Umbilical cord (tissue), 2 donors: ENCODE data around the gene FLACC1. TPM values are rescaled to one million over a fixed set of nuclear protein-coding genes. Genes with fewer than 3 reads are reported as not detected.
"Not testable (repeated sequence)": the region's sequence is repeated elsewhere in the genome, so short reads cannot be mapped to it uniquely, and the experiment has no call there.

ENCODE experiments used
- DNase-seq: peaks from one replicate; pipeline ENCODE4 v3.0.0-alpha.2; 2015; ENCODE audit warnings: low spot score
- total RNA-seq: library from RNA; depleted of rRNA; stranded (reverse); fragments of >200 nt; gene quantifications from one replicate; pipeline ENCODE4 v1.2.3, GENCODE V29; 2014; ENCODE audit warnings: low replicate concordance; ENCODE audit not compliant: insufficient read depth

FLACC1 gene
- total RNA-seq, 1 donor from 2014 or later = 10.8 TPM

DNA sequence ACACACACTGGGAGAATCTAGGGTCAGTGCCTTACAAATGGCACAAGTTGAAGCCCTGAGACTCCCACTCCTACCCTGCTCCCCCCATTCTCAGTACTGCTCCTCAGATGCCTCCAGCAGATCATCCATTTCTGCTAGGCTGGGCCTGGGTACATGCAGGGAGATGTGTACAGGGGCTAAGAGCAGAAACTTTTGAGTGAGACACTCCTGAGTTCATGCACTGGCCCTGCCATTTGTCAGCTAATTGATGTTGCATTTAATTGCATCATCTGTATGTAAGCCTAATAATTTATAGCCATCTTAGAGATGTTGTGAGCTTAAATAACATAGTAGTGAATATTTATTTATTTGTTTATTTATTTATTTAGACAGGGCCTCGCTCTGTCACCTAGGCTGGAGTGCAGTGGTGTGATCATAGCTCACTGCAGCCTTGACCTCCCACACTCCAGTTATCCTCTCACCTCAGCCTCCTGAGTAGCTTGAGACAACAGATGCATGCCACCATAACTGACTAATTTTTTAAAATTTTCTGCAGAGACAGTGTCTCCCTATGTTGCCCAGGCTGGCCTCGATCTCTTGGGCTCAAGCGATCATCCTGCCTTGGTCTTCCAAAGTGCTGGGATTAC lies 101.6 kb downstream of the FLACC1 start:
- no peak for DNase-seq

DNA sequence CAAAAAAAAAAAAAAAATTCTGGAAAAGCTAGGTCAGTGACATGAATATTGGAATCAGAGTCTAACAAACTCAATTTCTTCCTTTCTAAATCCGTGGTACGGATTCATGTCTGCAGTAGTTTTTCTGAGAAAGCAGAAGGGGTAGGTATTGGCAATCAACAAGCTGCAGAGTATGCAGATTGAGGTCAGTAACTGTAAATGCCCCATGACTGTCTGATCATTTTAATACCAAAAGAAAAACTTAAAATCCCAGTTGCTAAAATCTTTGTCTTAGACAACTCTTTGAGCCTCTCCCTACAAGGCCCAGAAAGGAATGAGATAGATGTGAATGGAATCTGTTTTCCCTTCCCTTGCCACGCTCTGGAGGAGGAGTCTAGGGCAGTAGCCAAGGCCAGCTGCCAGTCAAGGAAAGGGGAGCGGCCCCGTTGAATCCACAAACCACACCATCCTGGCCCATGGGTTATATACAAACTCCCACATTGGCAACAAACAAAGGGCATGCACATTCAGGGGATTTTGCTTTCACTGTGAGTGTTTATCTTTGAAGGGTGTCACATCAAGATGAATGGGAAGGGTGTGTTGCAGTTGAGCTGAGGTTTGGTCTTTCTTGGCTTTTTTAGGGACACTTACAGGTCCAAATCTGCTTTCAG lies 102.9 kb downstream of the FLACC1 start:
- peak; percentile 47 for DNase-seq

DNA sequence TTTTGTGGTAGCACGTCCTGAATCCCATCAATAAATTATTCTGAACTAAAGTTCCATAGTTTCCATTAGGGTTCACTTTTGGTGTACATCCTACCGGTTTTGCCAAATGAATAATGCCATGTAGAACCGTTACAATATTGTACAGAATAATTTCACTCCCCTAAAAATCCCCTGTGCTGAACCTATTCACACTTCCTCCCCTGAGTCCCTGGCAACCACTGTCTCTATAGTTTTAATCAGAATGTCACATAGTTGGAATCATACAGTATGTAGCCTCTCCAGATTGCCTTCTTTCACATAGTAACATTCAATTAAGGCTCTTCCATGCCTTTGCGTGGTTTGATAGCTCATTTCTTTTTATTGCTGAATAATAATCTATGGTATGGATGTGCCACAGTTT lies 106.4 kb downstream of the FLACC1 start:
- DNase-seq = no peak

DNA sequence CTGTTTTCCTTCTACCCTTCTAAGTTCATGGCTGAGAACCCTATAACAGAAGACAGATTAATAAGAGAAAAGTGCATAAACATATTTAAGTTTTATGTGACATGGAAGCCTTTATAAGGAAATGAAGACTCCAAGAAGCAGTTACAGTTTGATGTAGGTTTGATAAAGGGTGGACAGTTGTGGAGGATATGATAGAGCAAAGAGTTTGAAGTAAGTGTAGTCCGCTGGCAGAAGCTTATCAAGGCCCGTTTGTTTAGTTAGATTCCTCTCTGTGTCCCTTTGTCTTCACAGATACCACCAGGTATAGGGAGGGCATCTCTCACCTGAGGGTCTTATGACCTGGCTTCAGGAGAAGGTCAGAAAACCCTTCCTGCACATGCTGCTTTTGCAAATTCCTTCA lies 107.3 kb downstream of the FLACC1 start:
- DNase-seq = no peak

DNA sequence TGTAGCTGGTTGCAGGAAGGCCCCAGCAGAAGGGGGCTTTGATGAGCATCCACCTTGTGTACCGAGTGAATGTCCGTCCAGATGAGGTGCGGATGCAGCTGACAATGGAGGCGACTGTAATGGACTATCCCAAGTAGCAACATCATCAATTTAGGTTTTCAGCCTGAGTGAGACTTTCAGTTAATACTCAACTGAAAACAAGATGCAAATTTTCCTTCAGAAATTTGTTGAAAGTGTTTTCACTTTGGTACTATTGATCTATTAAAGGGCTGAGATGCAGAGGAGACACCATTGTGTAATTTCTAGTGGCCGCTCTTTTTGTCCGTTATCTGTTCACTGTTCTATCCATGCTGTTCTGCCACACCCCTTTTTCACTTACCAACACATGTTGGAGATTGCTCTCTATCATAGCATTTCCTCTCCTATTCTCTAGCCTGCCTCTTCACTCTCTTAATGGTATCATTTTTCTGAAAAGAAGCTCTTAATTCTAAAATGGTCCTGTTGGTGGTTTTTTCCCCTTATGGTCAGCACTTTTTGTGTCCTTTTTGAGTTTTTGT lies 108.8 kb downstream of the FLACC1 start:
- DNase-seq = no peak

DNA sequence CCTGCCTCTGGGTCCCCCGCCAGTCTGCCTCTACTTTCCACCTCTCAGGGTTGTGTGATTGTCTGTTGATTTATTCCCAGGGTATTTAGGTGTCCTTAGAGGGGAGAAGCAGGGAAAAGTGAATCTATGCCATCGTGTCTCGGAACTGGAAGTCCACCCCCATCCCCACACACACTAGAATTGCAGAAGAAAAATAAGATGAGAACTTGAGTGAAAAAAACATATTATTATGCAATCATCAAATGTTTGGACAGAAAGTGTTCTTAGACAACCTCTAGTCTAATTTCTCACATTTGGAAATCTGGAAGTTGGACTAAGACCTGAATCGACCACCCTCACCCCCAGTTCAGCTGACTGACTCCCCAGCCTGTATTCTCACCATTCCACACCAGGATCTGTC lies 110.9 kb downstream of the FLACC1 start:
- no peak for DNase-seq

DNA sequence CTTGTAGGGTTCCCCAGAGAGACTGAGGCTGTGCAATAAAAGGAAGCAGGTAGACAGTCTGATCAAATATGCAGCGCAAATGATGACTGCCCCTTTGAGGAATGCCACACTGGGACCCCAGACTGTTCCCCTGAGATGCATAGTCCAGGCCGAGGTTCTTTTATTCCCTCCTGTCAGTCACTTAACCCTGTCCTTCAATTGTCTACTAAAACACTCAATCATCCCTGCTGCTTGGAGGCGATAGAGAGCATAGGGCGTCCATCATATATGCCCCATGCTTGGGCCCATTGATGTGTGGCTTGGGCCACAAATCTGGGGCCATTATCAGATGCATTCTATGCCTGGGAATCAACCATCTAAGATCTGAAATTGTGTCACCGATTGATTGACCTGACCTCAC lies 112.3 kb downstream of the FLACC1 start:
- DNase-seq = no peak

DNA sequence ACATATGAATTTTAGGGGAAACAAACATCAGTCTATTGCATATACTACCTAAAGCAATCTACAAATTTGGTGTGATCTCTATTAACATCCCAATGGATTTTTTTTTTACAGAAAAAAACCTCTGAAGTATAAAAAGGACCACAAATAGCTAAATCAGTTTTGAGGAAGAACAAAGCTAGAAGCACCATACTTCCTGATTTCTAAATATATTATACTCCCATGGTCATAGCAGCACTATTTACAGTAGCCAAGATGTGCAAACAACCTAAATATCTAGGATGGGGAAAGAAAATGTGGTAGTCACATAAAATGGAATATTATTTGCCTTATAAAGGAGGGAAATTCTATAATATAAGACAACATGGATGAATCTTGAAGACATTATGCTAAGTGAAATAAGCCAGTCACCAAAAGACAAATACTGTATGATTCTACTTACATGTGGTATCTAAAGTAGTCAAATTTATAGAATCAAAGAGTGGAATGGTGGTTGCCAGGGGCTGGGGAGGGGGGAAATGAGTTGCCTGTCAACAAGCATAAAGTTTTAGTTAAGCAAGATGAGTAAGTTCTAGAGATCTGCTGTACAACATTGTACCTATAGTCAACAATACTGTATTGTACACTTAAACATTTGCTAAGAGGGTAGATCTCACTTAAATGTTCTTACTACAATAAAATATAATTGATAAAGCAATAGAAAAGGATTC lies 114.4 kb downstream of the FLACC1 start:
- no peak for DNase-seq

DNA sequence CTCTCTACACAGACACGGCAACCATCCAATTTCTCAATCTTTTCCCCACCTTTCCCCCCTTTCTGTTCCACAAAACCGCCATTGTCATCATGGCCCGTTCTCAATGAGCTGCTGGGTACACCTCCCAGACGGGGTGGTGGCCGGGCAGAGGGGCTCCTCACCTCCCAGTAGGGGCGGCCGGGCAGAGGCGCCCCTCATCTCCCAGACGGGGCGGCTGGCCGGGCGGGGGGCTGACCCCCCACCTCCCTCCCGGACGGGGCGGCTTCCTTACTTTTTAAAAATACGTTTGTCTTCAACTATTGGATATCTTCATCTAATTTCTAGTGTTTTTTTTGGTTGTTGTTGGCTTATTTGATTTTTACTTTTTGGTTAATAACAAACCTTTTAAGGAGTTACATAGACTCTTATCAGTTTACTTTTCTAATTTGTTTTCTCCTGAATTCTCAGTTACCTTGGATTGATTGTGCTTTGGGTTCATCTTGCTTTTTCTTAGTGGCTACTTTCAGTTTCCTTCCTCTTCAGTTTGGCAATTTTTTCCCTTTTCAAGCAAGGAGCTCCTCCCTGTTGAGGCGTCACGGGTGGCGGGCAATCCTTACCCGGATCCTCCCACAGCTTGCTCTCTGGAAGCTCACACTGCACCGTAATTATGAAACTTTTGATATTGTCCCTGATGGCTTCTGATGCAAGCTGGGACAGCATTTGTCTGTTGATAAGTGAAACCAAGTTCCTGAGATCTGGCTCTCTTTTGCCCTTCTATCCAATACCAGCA lies 117.8 kb downstream of the FLACC1 start:
- not testable (repeated sequence) for DNase-seq

Other genes with a start within 250 kb of the FLACC1 start
- gene CFLAR, start 241.2 kb downstream of the FLACC1 start, total RNA-seq = 103 TPM
- gene CASP10, start 174.2 kb downstream of the FLACC1 start, total RNA-seq = 3.4 TPM
- gene CASP8, start 96.8 kb downstream of the FLACC1 start, total RNA-seq = 41.2 TPM
- 83.5 TPM for gene TRAK2, start 94.1 kb upstream of the FLACC1 start, total RNA-seq
- 142 TPM for gene STRADB, start 94.4 kb upstream of the FLACC1 start, total RNA-seq